GM12891 (cell line): Measurements from ENCODE around the gene F2RL1.

Source experiments
- PAX5 ChIP-seq: IDR thresholded peaks from 2 replicates; pipeline ENCODE4 v1.6.1; 2011; ENCODE audit warnings: low read length, moderate library complexity, mild to moderate bottlenecking; ENCODE audit not compliant: insufficient read depth, severe bottlenecking
- POLR2A ChIP-seq: IDR thresholded peaks from 2 replicates; pipeline ENCODE4 v1.6.1; 2011; ENCODE audit warnings: low read depth, low read length, control low read depth
- POLR2AphosphoS5 ChIP-seq: IDR thresholded peaks from 2 replicates; pipeline ENCODE4 v1.6.1; 2011; ENCODE audit warnings: low read depth, low read length, control low read depth
- POU2F2 ChIP-seq: IDR thresholded peaks from 2 replicates; pipeline ENCODE4 v1.6.1; 2011; ENCODE audit warnings: low read depth, mild to moderate bottlenecking, control low read depth, low read length, moderate library complexity
- SPI1 ChIP-seq: IDR thresholded peaks from 2 replicates; pipeline ENCODE4 v1.6.1; 2011; ENCODE audit warnings: low read depth, low read length, control low read depth
- TAF1 ChIP-seq: IDR thresholded peaks from 2 replicates; pipeline ENCODE4 v1.6.1; 2011; ENCODE audit warnings: low read depth, low read length, control low read depth

- TF ChIP-seq PAX5 (no peak), POLR2A (no peak), POLR2AphosphoS5 (no peak), POU2F2 (no peak), TAF1 (no peak), SPI1 (no peak)
Measured at GRCh38 chr5:76781775-76782174, 37.1 kb upstream of the F2RL1 start.
